Esophagus squamous epithelium (tissue), 4 donors: ENCODE data around the gene TGFBR3.

Experiments used
- POLR2A ChIP-seq, 4 donors: fragments of 450-650 bp; IDR thresholded peaks; one replicate each; pipeline ENCODE4 v1.6.1; 2017; ENCODE audit warnings: antibody characterized with exemption in 4 of 4, mild to moderate bottlenecking in 4 of 4, moderate library complexity in 3 of 4
- TF ChIP-seq, protein P1 (sequence below), 6 experiments: fragments of 450-650 bp in 4 of 6; fragments of 200-600 bp in 2 of 6; sonication (generic) in 2 of 6; IDR thresholded peaks; one replicate each; pipeline ENCODE4 v1.5.1; 2016 to 2019; ENCODE audit warnings: antibody characterized with exemption in 6 of 6, mild to moderate bottlenecking in 4 of 6, moderate library complexity in 4 of 6

DNA sequence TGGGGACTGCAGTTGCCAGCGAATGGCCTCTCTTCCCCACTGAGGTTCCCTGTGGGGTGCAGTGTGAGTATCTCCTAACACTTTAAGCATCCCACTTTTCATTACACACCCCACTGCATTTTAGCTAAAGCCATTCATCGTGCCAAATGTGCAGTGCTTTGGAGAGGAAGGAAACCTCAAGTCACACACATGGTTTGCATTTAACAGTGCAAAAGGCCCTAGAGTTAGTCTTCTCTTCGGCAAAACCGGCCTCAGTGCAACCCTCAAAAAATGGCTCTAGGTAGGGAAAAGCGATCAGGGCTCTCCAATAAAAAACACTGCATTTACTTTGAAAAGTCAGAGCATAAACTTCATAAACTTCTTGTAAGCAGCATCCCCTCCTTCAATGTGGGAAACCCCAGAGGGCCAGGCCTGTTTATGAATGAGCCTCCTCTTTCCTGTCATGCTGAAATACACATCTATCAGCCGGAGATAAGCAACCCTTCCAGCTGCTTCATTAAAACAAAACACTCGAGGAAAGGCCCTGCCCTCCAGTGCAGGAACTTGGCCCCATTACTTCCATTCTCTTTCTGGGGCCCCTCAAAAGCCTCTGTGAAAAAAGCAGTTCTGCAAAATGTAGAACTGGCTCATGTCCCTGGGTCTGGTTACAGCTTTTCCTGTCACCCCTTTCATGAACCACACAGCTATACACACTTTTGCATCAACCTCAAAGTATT is 201.3 kb downstream of the TGFBR3 start:
- TF ChIP-seq POLR2A (IDR thresholded peaks at IDR 0.05) = no peak
- TF ChIP-seq, protein P1, sequence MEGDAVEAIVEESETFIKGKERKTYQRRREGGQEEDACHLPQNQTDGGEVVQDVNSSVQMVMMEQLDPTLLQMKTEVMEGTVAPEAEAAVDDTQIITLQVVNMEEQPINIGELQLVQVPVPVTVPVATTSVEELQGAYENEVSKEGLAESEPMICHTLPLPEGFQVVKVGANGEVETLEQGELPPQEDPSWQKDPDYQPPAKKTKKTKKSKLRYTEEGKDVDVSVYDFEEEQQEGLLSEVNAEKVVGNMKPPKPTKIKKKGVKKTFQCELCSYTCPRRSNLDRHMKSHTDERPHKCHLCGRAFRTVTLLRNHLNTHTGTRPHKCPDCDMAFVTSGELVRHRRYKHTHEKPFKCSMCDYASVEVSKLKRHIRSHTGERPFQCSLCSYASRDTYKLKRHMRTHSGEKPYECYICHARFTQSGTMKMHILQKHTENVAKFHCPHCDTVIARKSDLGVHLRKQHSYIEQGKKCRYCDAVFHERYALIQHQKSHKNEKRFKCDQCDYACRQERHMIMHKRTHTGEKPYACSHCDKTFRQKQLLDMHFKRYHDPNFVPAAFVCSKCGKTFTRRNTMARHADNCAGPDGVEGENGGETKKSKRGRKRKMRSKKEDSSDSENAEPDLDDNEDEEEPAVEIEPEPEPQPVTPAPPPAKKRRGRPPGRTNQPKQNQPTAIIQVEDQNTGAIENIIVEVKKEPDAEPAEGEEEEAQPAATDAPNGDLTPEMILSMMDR (IDR thresholded peaks at IDR 0.05) = no peak
